ENCODE measurements around the gene ZFPM1.
"Not testable (repeated sequence)": the region's sequence is repeated elsewhere in the genome, so short reads cannot be mapped to it uniquely, and the experiment has no call there.

Gene ZFPM1

GRCh38 chr16:88453217-88453531, at the start of gene ZFPM1:
Gene ZFPM1, plus strand, starts transcription at chr16:88453280. Its CDS starts 359 bp downstream, at chr16:88453639.
- DNase-seq (no peak), ATAC-seq (peak; percentile 50)

- DNase-seq (no peak), ATAC-seq (no peak)
These were observed 49.1 kb upstream of the ZFPM1 start for GRCh38 chr16:88403794-88404581.

GRCh38 chr16:88404769-88405168, 48.3 kb upstream of the ZFPM1 start:
- DNase-seq: no peak
- ATAC-seq: no peak

- no peak for ATAC-seq
- no peak for DNase-seq
These were observed 47.6 kb upstream of the ZFPM1 start for GRCh38 chr16:88405216-88406060.

- DNase-seq (no peak), ATAC-seq (no peak)
These were observed 46.7 kb upstream of the ZFPM1 start for GRCh38 chr16:88406096-88407041.

GRCh38 chr16:88407042-88407420, 46.0 kb upstream of the ZFPM1 start:
- DNase-seq: no peak
- ATAC-seq: no peak

GRCh38 chr16:88407807-88408206, 45.3 kb upstream of the ZFPM1 start:
- no peak for ATAC-seq
- no peak for DNase-seq

GRCh38 chr16:88408561-88409142, 44.4 kb upstream of the ZFPM1 start:
- ATAC-seq (no peak), DNase-seq (no peak)

GRCh38 chr16:88409296-88410065, 43.6 kb upstream of the ZFPM1 start:
- DNase-seq (no peak), ATAC-seq (no peak)

GRCh38 chr16:88410297-88410968, 42.6 kb upstream of the ZFPM1 start:
- not testable (repeated sequence) for ATAC-seq, DNase-seq

GRCh38 chr16:88411951-88412576, 41.0 kb upstream of the ZFPM1 start:
- ATAC-seq (no peak), DNase-seq (no peak)

GRCh38 chr16:88412766-88413165, 40.3 kb upstream of the ZFPM1 start:
- ATAC-seq (no peak), DNase-seq (no peak)

- ATAC-seq: no peak
- no peak for DNase-seq
These were observed 39.8 kb upstream of the ZFPM1 start for GRCh38 chr16:88413231-88413630.

GRCh38 chr16:88413631-88414030, 39.4 kb upstream of the ZFPM1 start:
- no peak for ATAC-seq
- DNase-seq: no peak

GRCh38 chr16:88414521-88415380, 38.3 kb upstream of the ZFPM1 start:
- no peak for DNase-seq
- ATAC-seq: no peak

GRCh38 chr16:88415381-88415705, 37.7 kb upstream of the ZFPM1 start:
- DNase-seq (no peak), ATAC-seq (no peak)

- ATAC-seq: no peak
- no peak for DNase-seq
These were observed 37.3 kb upstream of the ZFPM1 start for GRCh38 chr16:88415713-88416323.

- no peak for ATAC-seq
- no peak for DNase-seq
These were observed 36.4 kb upstream of the ZFPM1 start for GRCh38 chr16:88416686-88417085.

Data from stimulated activated naive CD8-positive, alpha-beta T cell treated with anti-CD3 and anti-CD28 coated beads, Interleukin-15, Interleukin-2, amounts not matched to agents 100 U/mL and 50 U/mL, for 24 hours (primary cell).